ENCODE results near the gene BMP3. TPM values are rescaled to one million over a fixed set of nuclear protein-coding genes. Genes with fewer than 3 reads are reported as not detected.

The BMP3 gene
- total and polyA plus RNA-seq, 10 of the 15 experiments (the other 5 are each of a cell fraction or from before 2014, with no cell fraction given): 0.37 to 1.4 (median 0.88) TPM

DNA sequence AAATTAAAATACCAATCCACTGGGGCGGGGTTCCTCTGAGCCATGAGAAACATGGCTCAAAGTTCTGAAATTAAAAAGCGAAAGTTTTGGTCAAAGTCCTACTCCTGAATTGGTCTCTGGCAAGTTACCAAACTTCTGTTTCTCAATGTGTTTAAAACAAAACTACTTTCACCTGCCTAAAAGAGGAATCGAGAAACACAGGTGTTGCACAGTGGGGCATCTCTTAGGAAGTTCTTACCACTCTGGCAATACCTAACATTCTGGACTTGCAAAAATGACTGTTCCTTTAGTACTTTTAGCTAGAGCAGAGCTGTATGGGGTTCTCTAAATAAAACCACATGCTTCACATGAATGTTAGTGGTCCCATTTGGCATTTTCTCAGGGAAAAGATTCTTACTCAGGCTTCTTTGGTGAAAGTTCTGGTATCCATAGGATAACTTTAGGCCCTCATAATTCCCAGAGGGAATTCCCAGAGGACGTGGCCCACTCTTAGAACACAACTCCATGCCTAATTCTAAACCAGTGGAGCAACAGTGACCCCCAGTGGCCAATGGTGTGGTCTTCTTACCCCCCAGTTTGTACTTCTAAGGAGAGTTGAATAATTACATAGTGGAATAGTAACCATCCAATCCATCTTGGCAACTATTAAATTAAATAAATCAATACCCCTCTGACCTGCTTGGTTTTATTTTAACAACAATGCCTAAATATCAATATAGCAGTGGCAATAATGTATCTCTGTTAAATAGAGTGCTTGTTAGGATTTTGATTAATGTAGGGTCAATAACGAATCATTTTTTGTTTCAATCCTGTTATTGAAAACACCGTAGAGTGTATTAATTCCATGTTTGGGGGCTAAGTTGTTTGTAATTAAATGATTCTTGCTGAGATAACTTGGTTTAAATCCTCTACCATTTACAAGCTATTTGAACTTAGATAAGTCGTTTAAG, 21.9 kb downstream of the BMP3 start (continued):
- TF ChIP-seq ZNF687 (IDR thresholded peaks at IDR 0.05): no peak
- TF ChIP-seq SUPT20H (IDR thresholded peaks at IDR 0.05; ENCODE audit: borderline replicate concordance, control insufficient read depth, low read depth, low read length): no peak
- peak; percentile 95 for TF ChIP-seq IKZF1 (conservative IDR thresholded peaks at IDR 0.05)
- TF ChIP-seq BCLAF1 (IDR thresholded peaks at IDR 0.05): no peak
- TF ChIP-seq YBX1 (IDR thresholded peaks at IDR 0.05): no peak
- no peak for TF ChIP-seq KLF5 (IDR thresholded peaks at IDR 0.05; ENCODE audit: partially characterized antibody)
- TF ChIP-seq IRF4 (IDR thresholded peaks at IDR 0.05; ENCODE audit: low read depth, low read length): peak; percentile 94
- TF ChIP-seq ZBED1 (IDR thresholded peaks at IDR 0.05; ENCODE audit: borderline replicate concordance): peak; percentile 89
- TF ChIP-seq JUND (IDR thresholded peaks at IDR 0.05; ENCODE audit: low read depth, low read length): no peak
- TF ChIP-seq RBBP5 (conservative IDR thresholded peaks at IDR 0.05): no peak
- TF ChIP-seq POLR2AphosphoS5 (IDR thresholded peaks at IDR 0.05; ENCODE audit: low read length): no peak
- no peak for TF ChIP-seq FOXK2 (IDR thresholded peaks at IDR 0.05)
- TF ChIP-seq JUNB (IDR thresholded peaks at IDR 0.05): peak; percentile 85
- no peak for TF ChIP-seq E2F8 (IDR thresholded peaks at IDR 0.05; ENCODE audit: low read depth, partially characterized antibody)
- TF ChIP-seq SREBF2 (IDR thresholded peaks at IDR 0.05; ENCODE audit: low read length): no peak
- TF ChIP-seq ZSCAN29 (IDR thresholded peaks at IDR 0.05): no peak
- TF ChIP-seq EGR1 (IDR thresholded peaks at IDR 0.05; ENCODE audit: borderline replicate concordance in 1 of 2, low read depth in 2 of 2, low read length in 2 of 2): no peak
- no peak for TF ChIP-seq PKNOX1 (IDR thresholded peaks at IDR 0.05)
- TF ChIP-seq ZNF622 (IDR thresholded peaks at IDR 0.05): no peak
- TF ChIP-seq IKZF2 (IDR thresholded peaks at IDR 0.05): peak; percentile 98
